Esophagus (tissue), 2 donors: ENCODE data around the gene NOL4L. TPM values are rescaled to one million over a fixed set of nuclear protein-coding genes. Genes with fewer than 3 reads are reported as not detected.

Experiments
- H3K27ac ChIP-seq, 2 donors: one replicate each; pipeline ENCODE4 v1.5.1; 2013; ENCODE audit warnings: low read depth in 2 of 2, mild to moderate bottlenecking in 2 of 2, inconsistent platforms in 1 of 2, low read length in 1 of 2, moderate library complexity in 1 of 2
- H3K27me3 ChIP-seq, 2 donors: one replicate each; pipeline ENCODE4 v1.6.1; 2013; ENCODE audit warnings: low read length in 2 of 2, control low read depth in 1 of 2, mild to moderate bottlenecking in 1 of 2; ENCODE audit not compliant: insufficient read depth in 2 of 2, control insufficient read depth in 1 of 2
- H3K36me3 ChIP-seq, 2 donors: one replicate each; pipeline ENCODE4 v1.6.1; 2013; ENCODE audit warnings: low read length in 1 of 2; ENCODE audit not compliant: control insufficient read depth in 2 of 2, insufficient read depth in 2 of 2
- H3K4me1 ChIP-seq, 2 donors: one replicate each; pipeline ENCODE4 v1.6.1; 2013; ENCODE audit warnings: low read length in 1 of 2; ENCODE audit not compliant: control insufficient read depth in 2 of 2, insufficient read depth in 2 of 2
- H3K4me3 ChIP-seq, 2 donors: one replicate each; pipeline ENCODE4 v1.5.1; 2013; ENCODE audit warnings: low read length in 2 of 2, mild to moderate bottlenecking in 2 of 2, low read depth in 1 of 2, moderate library complexity in 1 of 2
- H3K9me3 ChIP-seq, 2 donors: one replicate each; pipeline ENCODE4 v1.6.1; 2013; ENCODE audit warnings: mild to moderate bottlenecking in 2 of 2, low read depth in 1 of 2, low read length in 1 of 2, moderate library complexity in 1 of 2; ENCODE audit not compliant: control insufficient read depth in 2 of 2, insufficient read depth in 1 of 2
- WGBS, 2 donors: extraction: QIAGEN DNeasy Blood & Tissue Kit; methylation state at CpG; one replicate each; pipeline ENCODE4 v1.1.7; 2013; 5-methylcytosine and 5-hydroxymethylcytosine counted together
- polyA plus RNA-seq, 2 donors: library from polyadenylated mRNA; stranded (reverse); fragments of 200-250 nt; gene quantifications; one replicate each; pipeline ENCODE4 v1.2.3, GENCODE V29; 2013
- donor health status: healthy with polysubstance abuse.
- donor health status: Bipolar disorder and iron deficiency.

The NOL4L gene
- polyA plus RNA-seq, 2 donors, result 1.1 to 1.2 TPM

DNA sequence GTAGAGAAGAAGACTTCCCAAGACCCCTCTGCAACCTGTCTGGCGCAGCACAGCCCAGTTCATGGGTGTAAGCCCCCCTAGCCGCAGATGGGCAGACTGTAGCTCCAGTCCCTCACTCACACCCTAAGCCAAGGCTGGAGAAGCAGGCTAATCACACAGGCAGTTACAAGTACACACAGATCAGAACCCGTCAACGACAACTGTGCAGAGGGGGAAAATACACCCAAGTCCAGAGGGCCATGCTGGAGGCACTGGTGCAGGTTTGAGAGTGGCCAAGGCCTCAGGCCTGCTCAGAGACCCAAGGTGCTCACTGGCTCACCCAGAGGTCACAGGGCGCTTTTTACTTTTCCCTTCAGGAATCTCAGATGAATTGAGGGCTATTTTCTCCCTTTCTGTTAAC, 106.1 kb downstream of the NOL4L start:
- no peak overlapping the region for H3K4me3 ChIP-seq
- H3K4me1 ChIP-seq, result peaks cover 7 to 13% of the 10 kb centered on the region in 2 donors
- no peaks in the 10 kb centered on the region for H3K36me3 ChIP-seq
- H3K27me3 ChIP-seq, result no peaks in the 10 kb centered on the region
- H3K27ac ChIP-seq, result no peak overlapping the region
- 84 to 95% methylated on average over 5 of the region's 5 CpGs for WGBS, 2 donors
- no peaks in the 10 kb centered on the region for H3K9me3 ChIP-seq

DNA sequence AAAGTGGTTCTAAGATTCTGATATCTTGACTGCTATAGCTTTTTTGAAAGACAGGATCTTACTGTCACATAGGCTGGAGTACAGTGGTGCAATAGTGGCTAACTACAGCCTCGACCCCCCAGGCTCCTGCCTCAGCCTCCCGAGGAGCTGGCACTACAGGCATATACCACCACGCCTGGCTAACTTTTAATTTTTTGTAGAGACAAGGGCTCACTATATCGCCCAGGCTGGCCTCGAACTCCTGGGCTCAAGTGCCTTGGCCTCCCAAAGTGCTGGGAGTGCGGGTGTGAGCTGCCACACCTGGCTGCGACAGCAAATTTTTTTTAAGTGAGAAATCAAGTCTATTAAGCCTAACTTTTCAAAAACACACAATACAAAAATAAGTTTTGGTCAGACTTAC, 106.6 kb downstream of the NOL4L start:
- no peaks in the 10 kb centered on the region for H3K36me3 ChIP-seq
- H3K27ac ChIP-seq, result no peak overlapping the region
- H3K9me3 ChIP-seq, result no peaks in the 10 kb centered on the region
- H3K27me3 ChIP-seq, result no peaks in the 10 kb centered on the region
- 77 to 90% methylated on average over 7 of the region's 7 CpGs for WGBS, 2 donors
- H3K4me3 ChIP-seq, result no peak overlapping the region
- peaks cover 7 to 17% of the 10 kb centered on the region in 2 donors for H3K4me1 ChIP-seq

DNA sequence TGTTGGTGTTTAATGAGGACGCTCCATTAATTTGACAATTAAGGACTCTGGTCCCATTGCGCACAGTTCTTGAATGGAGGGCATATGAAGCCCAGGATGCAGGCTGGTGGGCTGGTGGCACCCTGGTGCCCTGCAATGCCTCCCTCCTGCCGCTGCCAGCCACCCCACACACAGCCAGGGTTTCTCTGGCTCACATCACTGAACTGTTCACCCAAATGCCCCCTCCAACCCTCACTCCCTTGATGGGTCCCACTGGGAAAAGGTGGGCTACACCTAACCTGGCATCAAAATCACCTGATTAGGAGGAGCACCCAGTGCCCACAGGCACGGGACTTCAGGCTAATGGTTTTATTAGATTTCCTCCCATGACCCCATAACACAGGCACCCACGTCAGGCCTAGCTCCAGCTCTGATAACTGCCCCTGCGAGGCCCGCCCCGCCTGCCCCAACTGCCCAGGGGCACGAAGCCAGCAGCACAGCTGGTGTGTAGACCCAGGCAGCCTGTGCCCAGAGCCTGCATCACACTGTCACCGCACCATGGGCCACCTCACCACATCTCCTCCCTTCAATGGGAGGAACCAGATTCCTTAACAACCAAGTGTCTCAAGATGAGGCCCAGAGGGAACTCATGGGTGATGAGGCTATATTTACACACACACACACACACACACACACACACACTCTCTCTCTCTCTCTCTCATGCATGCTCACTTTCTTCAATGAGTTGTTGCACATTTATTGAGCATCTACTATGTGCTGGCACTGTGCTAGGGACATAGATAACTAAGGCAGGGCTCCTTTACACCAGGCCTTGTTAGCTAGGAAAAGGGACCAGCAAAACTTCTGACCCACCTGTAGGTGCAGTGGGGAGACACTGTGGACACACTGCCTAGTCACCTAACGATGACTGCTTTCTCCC, 107.3 kb downstream of the NOL4L start:
- Histone ChIP-seq H3K27ac (no peak overlapping the region), H3K4me3 (no peak overlapping the region), H3K27me3 (no peaks in the 10 kb centered on the region), H3K9me3 (no peaks in the 10 kb centered on the region), H3K4me1 (peaks cover 7 to 17% of the 10 kb centered on the region in 2 donors), H3K36me3 (no peaks in the 10 kb centered on the region)
- WGBS, 2 donors, result 80 to 88% methylated on average over 11 of the region's 11 CpGs

DNA sequence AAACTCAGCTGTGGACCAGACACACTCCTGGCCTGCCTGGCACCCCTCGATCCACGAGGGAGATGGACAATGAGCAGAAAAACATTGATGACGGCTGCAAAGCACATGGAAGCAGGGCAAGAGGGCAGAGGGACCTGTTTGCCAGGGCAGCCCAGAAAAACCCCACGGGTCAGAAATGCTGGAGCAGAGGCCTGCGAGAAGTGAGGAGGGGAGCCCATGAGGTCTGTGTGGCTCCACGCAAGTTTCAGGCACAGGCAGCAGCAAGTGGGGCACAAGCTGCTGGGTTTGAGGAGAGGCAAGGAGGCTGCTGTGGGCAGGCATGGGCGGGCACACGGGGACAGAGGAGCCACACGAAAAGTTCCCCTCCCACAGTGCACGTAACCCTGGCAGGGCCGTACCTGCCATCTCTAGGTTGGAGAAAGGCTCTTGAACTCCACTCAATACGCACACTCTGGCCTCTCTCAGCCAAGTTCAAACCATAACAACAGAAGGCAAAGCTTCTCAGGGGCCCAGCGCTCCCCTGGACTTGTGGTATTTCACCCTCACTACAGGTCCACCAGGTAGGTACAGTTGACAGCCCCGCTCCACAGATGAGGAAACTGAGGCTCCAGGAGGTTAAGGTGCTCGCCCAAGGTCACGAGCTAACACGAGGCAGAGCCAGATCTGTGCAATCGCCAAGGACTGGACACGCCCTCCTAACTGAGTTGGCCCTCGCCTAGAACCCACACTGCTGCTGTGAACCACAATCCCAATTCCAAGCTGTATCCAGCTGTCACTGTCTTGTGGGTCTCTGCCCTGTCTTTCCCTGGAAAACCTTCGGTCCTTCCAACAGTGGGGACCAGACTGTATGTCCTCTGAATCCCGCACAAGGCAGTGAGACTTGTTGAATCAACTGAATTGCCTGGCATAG, 108.2 kb downstream of the NOL4L start:
- Histone ChIP-seq H3K36me3 (no peaks in the 10 kb centered on the region), H3K27ac (peak overlapping the region in 1 of 2 donors; percentile 35), H3K4me3 (no peak overlapping the region), H3K9me3 (no peaks in the 10 kb centered on the region), H3K4me1 (peaks cover 9 to 19% of the 10 kb centered on the region in 2 donors), H3K27me3 (no peaks in the 10 kb centered on the region)
- WGBS, 2 donors, result 66 to 82% methylated on average over 22 of the region's 22 CpGs

DNA sequence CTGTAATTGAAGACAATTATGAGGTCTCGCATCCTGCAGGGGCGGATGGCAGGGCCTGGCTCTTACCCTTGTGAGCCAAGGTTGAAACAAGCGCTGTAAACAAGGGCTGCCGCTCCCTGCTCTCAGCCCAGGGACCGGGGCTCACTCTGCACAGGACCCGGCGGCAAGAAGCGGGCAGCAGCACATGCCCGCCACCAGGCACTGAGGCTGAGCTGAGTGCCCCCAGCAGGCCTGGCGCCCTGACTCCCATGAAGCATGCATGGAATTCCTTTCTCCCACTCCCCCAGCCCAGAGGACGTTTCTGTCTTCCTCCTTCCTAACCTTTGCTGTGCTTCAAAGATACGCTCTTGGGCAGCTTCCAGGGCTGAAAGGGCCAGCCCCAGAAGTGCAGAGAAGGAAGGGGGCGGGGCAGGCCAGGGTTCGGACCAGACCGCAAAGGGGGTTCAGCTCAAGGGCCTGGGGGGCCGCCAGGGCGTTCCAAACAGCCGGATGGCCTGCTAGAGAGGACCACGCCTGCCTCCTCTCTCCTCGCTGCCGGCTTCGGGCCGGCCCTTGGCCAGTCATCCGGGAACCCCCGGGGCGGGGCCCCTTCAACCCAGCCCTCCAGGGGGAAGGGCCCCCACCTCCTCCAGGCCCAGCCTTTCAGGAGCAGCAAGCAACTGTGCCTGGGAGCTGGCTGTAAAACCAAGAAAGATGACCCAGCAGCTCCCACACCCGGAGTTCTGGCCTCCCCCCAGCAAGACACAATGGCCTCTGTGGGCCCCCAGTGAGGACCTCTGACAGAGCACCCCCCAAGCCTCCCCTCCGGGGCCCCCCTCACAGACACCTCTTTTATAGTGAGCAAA, 109.9 kb downstream of the NOL4L start:
- 15 to 17% methylated on average over 28 of the region's 28 CpGs for WGBS, 2 donors
- peak overlapping the region; percentile 46 to 65 for H3K27ac ChIP-seq

GRCh38 chr20:32474717-32474966, 110.5 kb downstream of the NOL4L start:
- Histone ChIP-seq H3K4me1 (peaks cover 9 to 19% of the 10 kb centered on the region in 2 donors), H3K4me3 (no peak overlapping the region), H3K9me3 (no peaks in the 10 kb centered on the region), H3K27ac (peak overlapping the region; percentile 42 to 51), H3K36me3 (no peaks in the 10 kb centered on the region), H3K27me3 (no peaks in the 10 kb centered on the region)
- WGBS, 2 donors, result 27 to 32% methylated on average over 8 of the region's 8 CpGs

More for the DNA sequence above, 109.9 kb downstream of the NOL4L start:
- peak overlapping the region; percentile 8 to 23 for H3K4me3 ChIP-seq
- no peaks in the 10 kb centered on the region for H3K36me3 ChIP-seq
- no peaks in the 10 kb centered on the region for H3K9me3 ChIP-seq
- H3K4me1 ChIP-seq, result peaks cover 9 to 19% of the 10 kb centered on the region in 2 donors
- H3K27me3 ChIP-seq, result no peaks in the 10 kb centered on the region

DNA sequence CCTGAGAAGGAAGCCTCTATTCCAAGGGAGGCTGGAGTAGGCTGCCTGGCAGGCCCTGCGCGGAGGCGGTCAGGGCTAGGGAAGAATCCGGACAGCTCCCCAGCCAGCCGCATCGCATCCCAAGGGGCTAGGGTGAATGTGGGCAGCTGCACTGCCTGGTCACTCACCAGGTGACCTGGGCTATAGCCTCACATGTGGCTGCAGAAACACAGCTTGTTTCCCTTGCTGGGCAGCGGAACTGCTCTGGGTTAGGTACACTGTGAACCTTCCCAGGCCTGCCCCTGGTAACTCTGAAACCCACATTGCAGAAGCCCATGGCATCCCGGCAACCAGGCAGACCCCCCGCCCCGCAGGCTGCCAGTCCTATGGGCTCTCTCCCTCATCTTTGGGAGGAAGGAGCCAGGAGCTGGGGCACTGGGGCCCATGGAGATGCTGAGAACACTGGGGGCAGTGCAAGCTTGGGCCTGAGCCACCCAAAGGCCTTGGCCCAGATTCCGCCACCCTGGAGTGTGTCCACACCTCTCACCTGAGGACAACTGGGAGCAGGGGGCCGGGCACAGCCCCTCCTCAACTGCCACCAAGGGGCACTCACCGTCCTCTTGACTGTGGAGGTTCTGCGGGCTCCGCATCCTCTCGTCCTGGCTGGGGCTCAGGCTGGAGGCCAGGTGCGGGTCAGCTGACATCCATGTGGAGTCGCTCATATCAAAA, 111.0 kb downstream of the NOL4L start:
- Histone ChIP-seq H3K27me3 (no peaks in the 10 kb centered on the region), H3K27ac (peak overlapping the region; percentile 42 to 51)
- WGBS, 2 donors, result 66 to 79% methylated on average over 18 of the region's 18 CpGs

GRCh38 chr20:32473231-32474008, 111.7 kb downstream of the NOL4L start:
- Histone ChIP-seq H3K4me3 (no peak overlapping the region), H3K9me3 (no peaks in the 10 kb centered on the region), H3K27ac (peak overlapping the region in 1 of 2 donors; percentile 16), H3K4me1 (peaks cover 9 to 19% of the 10 kb centered on the region in 2 donors), H3K27me3 (no peaks in the 10 kb centered on the region), H3K36me3 (no peaks in the 10 kb centered on the region)
- 50 to 70% methylated on average over 29 of the region's 29 CpGs for WGBS, 2 donors

More for the DNA sequence above, 111.0 kb downstream of the NOL4L start:
- Histone ChIP-seq H3K36me3 (no peaks in the 10 kb centered on the region), H3K4me3 (no peak overlapping the region), H3K4me1 (peaks cover 9 to 19% of the 10 kb centered on the region in 2 donors), H3K9me3 (no peaks in the 10 kb centered on the region)
